Tibial nerve (tissue), 4 donors: ENCODE measurements around the gene IQCF6.

Source experiments
- EP300 ChIP-seq, 2 donors: sonication (generic); formaldehyde crosslinking; IDR thresholded peaks; one replicate each; pipeline ENCODE4 v1.6.1; 2017; ENCODE audit warnings: antibody characterized with exemption in 2 of 2, mild to moderate bottlenecking in 1 of 2
- POLR2A ChIP-seq, 2 donors: fragments of 450-650 bp; IDR thresholded peaks; one replicate each; pipeline ENCODE4 v1.6.1; 2017; ENCODE audit warnings: antibody characterized with exemption in 2 of 2, mild to moderate bottlenecking in 2 of 2, moderate library complexity in 2 of 2
- TF ChIP-seq, protein P1 (sequence below), 5 experiments: fragments of 200-600 bp in 3 of 5; fragments of 450-650 bp in 2 of 5; sonication (generic) in 3 of 5; IDR thresholded peaks; one replicate each; pipeline ENCODE4 v1.5.1; 2016 to 2019; ENCODE audit warnings: antibody characterized with exemption in 5 of 5, mild to moderate bottlenecking in 3 of 5, moderate library complexity in 2 of 5

DNA sequence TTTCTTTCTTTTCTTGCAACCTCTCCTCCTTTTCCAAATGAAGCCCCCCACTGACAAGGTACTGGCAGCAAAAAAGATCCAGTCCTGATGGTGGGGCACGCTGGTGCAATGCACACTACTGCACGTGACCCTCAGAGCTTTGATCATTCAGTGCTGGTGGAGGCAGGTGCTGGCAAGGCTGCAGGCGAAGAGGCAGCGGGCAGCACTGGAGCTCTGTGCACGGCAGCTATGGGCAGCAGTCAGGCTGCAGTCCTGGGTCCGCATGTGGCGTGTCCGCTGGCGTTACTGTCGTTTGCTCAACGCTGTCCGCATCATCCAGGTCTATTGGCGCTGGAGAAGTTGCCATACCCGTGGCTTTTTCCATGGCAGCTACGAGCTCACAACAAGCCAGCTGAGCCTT, 40.1 kb upstream of the IQCF6 start:
- TF ChIP-seq POLR2A (IDR thresholded peaks at IDR 0.05) (no peak), EP300 (IDR thresholded peaks at IDR 0.05) (no peak)
- TF ChIP-seq, protein P1, sequence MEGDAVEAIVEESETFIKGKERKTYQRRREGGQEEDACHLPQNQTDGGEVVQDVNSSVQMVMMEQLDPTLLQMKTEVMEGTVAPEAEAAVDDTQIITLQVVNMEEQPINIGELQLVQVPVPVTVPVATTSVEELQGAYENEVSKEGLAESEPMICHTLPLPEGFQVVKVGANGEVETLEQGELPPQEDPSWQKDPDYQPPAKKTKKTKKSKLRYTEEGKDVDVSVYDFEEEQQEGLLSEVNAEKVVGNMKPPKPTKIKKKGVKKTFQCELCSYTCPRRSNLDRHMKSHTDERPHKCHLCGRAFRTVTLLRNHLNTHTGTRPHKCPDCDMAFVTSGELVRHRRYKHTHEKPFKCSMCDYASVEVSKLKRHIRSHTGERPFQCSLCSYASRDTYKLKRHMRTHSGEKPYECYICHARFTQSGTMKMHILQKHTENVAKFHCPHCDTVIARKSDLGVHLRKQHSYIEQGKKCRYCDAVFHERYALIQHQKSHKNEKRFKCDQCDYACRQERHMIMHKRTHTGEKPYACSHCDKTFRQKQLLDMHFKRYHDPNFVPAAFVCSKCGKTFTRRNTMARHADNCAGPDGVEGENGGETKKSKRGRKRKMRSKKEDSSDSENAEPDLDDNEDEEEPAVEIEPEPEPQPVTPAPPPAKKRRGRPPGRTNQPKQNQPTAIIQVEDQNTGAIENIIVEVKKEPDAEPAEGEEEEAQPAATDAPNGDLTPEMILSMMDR (IDR thresholded peaks at IDR 0.05): no peak
